H1 (cell line): ENCODE results near the gene EMC10. TPM values are rescaled to one million over a fixed set of nuclear protein-coding genes. Genes with fewer than 3 reads are reported as not detected.

Experiments used
- CTCF ChIA-PET: fragments of 300-600 bp; sonication (Branson Sonifier 250); formaldehyde crosslinking; loops from one replicate; lab custom pipeline; 2021; ENCODE audit not compliant: partially characterized antibody; lab: Charles Lee
- POLR2A ChIA-PET: fragments of 300-600 bp; sonication (Branson Sonifier 250); formaldehyde crosslinking; loops from one replicate; lab custom pipeline; 2021; ENCODE audit warnings: inconsistent platforms; ENCODE audit not compliant: partially characterized antibody; lab: Charles Lee
- DNase-seq, 2 experiments: peaks; one replicate each; pipeline versions ENCODE4 v3.0.0 to v3.0.0-alpha.2; 2010 to 2022; ENCODE audit warnings: low spot score in 2 of 2, low read depth in 1 of 2, mixed read lengths in 1 of 2
- FAIRE-seq: peaks from 2 replicates; lab custom pipeline; 2011; peaks lifted over from hg19 to GRCh38; lab: Jason Lieb, UNC
- H2AFZ ChIP-seq: 2 replicates; pipeline ENCODE4 v1.8.1; 2012; ENCODE audit warnings: low read length, inconsistent platforms
- H2AK5ac ChIP-seq: 2 replicates; pipeline ENCODE4 v1.6.1; 2013; ENCODE audit warnings: low read depth, low read length
- H2BK120ac ChIP-seq: replicated peaks from 2 replicates; pipeline ENCODE3; 2013; ENCODE audit warnings: low read depth, low read length, inconsistent platforms
- H2BK12ac ChIP-seq: 2 replicates; pipeline ENCODE4 v1.6.1; 2013; ENCODE audit warnings: low read depth, low read length
- H2BK15ac ChIP-seq: 2 replicates; pipeline ENCODE4 v1.6.1; 2013; ENCODE audit warnings: low read length
- H2BK20ac ChIP-seq: 2 replicates; pipeline ENCODE4 v1.6.1; 2013; ENCODE audit warnings: low read length
- H2BK5ac ChIP-seq: 2 replicates; pipeline ENCODE4 v1.6.1; 2013; ENCODE audit warnings: low read depth, low read length
- H3K14ac ChIP-seq: 2 replicates; pipeline ENCODE4 v1.6.1; 2013; ENCODE audit warnings: inconsistent platforms; ENCODE audit not compliant: insufficient read length
- H3K18ac ChIP-seq: 2 replicates; pipeline ENCODE4 v1.6.1; 2013; ENCODE audit warnings: low read length; ENCODE audit errors: extremely low read depth
- H3K23ac ChIP-seq: 2 replicates; pipeline ENCODE4 v1.6.1; 2013; ENCODE audit warnings: inconsistent platforms; ENCODE audit not compliant: insufficient read length
- H3K23me2 ChIP-seq: 2 replicates; pipeline ENCODE4 v1.6.1; 2013; ENCODE audit warnings: low read depth, low read length
- H3K27ac ChIP-seq: 2 replicates; pipeline ENCODE4 v1.6.1; 2011; ENCODE audit warnings: low read depth, low read length, inconsistent platforms
- H3K27me3 ChIP-seq, 4 experiments: replicated peaks in 1 of 4; 1 replicate in 1 of 4; 2 replicates in 3 of 4; pipeline versions ENCODE4 v1.6.1 to v1.8.1; 2011 to 2013; ENCODE audit warnings: low read length in 3 of 4, mild to moderate bottlenecking in 3 of 4, inconsistent platforms in 2 of 4, mixed read lengths in 2 of 4, moderate library complexity in 1 of 4; ENCODE audit not compliant: control insufficient read depth in 3 of 4, insufficient read depth in 3 of 4; ENCODE audit errors: extremely low read depth in 1 of 4
- H3K36me3 ChIP-seq, 4 experiments: 2 replicates each; pipeline versions ENCODE4 v1.6.1 to v1.8.1; 2011 to 2013; ENCODE audit warnings: mild to moderate bottlenecking in 4 of 4, low read length in 3 of 4, moderate library complexity in 2 of 4, control low read depth in 1 of 4, inconsistent platforms in 1 of 4; ENCODE audit not compliant: insufficient read depth in 4 of 4, control insufficient read depth in 2 of 4
- H3K4ac ChIP-seq: replicated peaks from 2 replicates; pipeline ENCODE3; 2013; ENCODE audit warnings: low read length, low read depth, mixed read lengths, inconsistent platforms; ENCODE audit not compliant: insufficient read length
- H3K4me1 ChIP-seq, 4 experiments: replicated peaks in 1 of 4; 1 replicate in 1 of 4; 2 replicates in 3 of 4; pipeline versions ENCODE4 v1.6.1 to v1.8.1; 2011 to 2013; ENCODE audit warnings: low read length in 3 of 4, inconsistent platforms in 2 of 4, mixed read lengths in 1 of 4; ENCODE audit not compliant: insufficient read depth in 4 of 4, control insufficient read depth in 3 of 4
- H3K4me2 ChIP-seq, 2 experiments: 2 replicates each; pipeline versions ENCODE4 v1.6.1 to v1.8.1; 2011 to 2013; ENCODE audit warnings: low read depth in 2 of 2, low read length in 2 of 2, control low read depth in 1 of 2, inconsistent platforms in 1 of 2, mild to moderate bottlenecking in 1 of 2; ENCODE audit not compliant: insufficient read depth in 1 of 2
- H3K4me3 ChIP-seq, 4 experiments: fragments of 200-600, 300-600 bp in 1 of 4; sonication (generic), shearing (Covaris generic), sonication (Bioruptor Twin) in 1 of 4; 2 replicates each; pipeline versions ENCODE4 v1.5.1 to v1.8.1; 2011 to 2016; ENCODE audit warnings: low read length in 4 of 4, low read depth in 3 of 4, control low read depth in 2 of 4, inconsistent platforms in 2 of 4, mild to moderate bottlenecking in 2 of 4, mixed read lengths in 1 of 4, moderate library complexity in 1 of 4; ENCODE audit not compliant: insufficient read depth in 2 of 4; ENCODE audit errors: extremely low read depth in 1 of 4
- H3K56ac ChIP-seq: replicated peaks from 2 replicates; pipeline ENCODE3; 2013; ENCODE audit warnings: low read depth, mild to moderate bottlenecking, mixed read lengths, low read length, inconsistent platforms; ENCODE audit not compliant: insufficient read length
- H3K79me1 ChIP-seq: 2 replicates; pipeline ENCODE4 v1.6.1; 2013; ENCODE audit warnings: low read depth, low read length, control low read depth
- H3K79me2 ChIP-seq, 2 experiments: 2 replicates each; pipeline versions ENCODE4 v1.6.1 to v1.8.1; 2012 to 2013; ENCODE audit warnings: low read length in 2 of 2, mild to moderate bottlenecking in 2 of 2, inconsistent platforms in 1 of 2; ENCODE audit not compliant: insufficient read depth in 2 of 2, control insufficient read depth in 1 of 2
- H3K9ac ChIP-seq, 4 experiments: replicated peaks in 1 of 4; 1 replicate in 1 of 4; 2 replicates in 3 of 4; pipeline versions ENCODE4 v1.6.1 to v1.8.1; 2011 to 2013; ENCODE audit warnings: low read depth in 3 of 4, low read length in 3 of 4, control low read depth in 2 of 4, mild to moderate bottlenecking in 2 of 4, moderate library complexity in 2 of 4, inconsistent platforms in 1 of 4; ENCODE audit errors: extremely low read depth in 1 of 4
- H3K9me3 ChIP-seq, 2 experiments: 2 replicates each; pipeline versions ENCODE4 v1.6.1 to v1.8.1; 2012 to 2013; ENCODE audit warnings: mild to moderate bottlenecking in 2 of 2, moderate library complexity in 2 of 2, control low read depth in 1 of 2, inconsistent platforms in 1 of 2, low read depth in 1 of 2, low read length in 1 of 2, mixed read lengths in 1 of 2; ENCODE audit not compliant: insufficient read depth in 2 of 2
- H4K20me1 ChIP-seq, 2 experiments: replicated peaks in 1 of 2; 2 replicates each; pipeline versions ENCODE3 to v1.8.1; 2011 to 2013; ENCODE audit warnings: inconsistent platforms in 2 of 2, low read length in 2 of 2, mild to moderate bottlenecking in 1 of 2; ENCODE audit not compliant: insufficient read depth in 2 of 2, control insufficient read depth in 1 of 2
- H4K5ac ChIP-seq: 2 replicates; pipeline ENCODE4 v1.6.1; 2013; ENCODE audit warnings: low read length, low read depth, mixed read lengths, inconsistent platforms; ENCODE audit not compliant: insufficient read length
- H4K8ac ChIP-seq: 2 replicates; pipeline ENCODE4 v1.8.0; 2013; ENCODE audit warnings: mild to moderate bottlenecking, moderate library complexity, low read length, inconsistent platforms; ENCODE audit not compliant: insufficient read depth; ENCODE audit errors: extremely low read depth
- H4K91ac ChIP-seq: replicated peaks from 2 replicates; pipeline ENCODE3; 2013; ENCODE audit warnings: low read length, mixed read lengths, inconsistent platforms; ENCODE audit not compliant: insufficient read length
- ATF2 ChIP-seq: IDR thresholded peaks from 2 replicates; pipeline ENCODE4 v1.6.1; 2012; ENCODE audit warnings: low read length, inconsistent platforms
- CREB1 ChIP-seq: IDR thresholded peaks from 2 replicates; pipeline ENCODE4 v1.6.1; 2012; ENCODE audit warnings: inconsistent platforms
- JUND ChIP-seq: IDR thresholded peaks from 2 replicates; pipeline ENCODE4 v1.6.1; 2011; ENCODE audit warnings: mild to moderate bottlenecking, improper control_type of control experiment, low read length
- MAX ChIP-seq: IDR thresholded peaks from 2 replicates; pipeline ENCODE4 v1.6.1; 2012; ENCODE audit warnings: inconsistent platforms
- POU5F1 ChIP-seq: IDR thresholded peaks from 2 replicates; pipeline ENCODE4 v1.6.1; 2011; ENCODE audit warnings: low read depth, mild to moderate bottlenecking, low read length, moderate library complexity
- RNF2 ChIP-seq: fragments of 200-900, 300-1000 bp; sonication (generic); IDR thresholded peaks from 2 replicates; pipeline ENCODE4 v1.7.1; 2016; ENCODE audit warnings: borderline replicate concordance, low read depth, mild to moderate bottlenecking, antibody characterized with exemption, low read length; ENCODE audit not compliant: poor library complexity, severe bottlenecking; ENCODE audit errors: missing control alignments
- SIN3A ChIP-seq, 2 experiments: IDR thresholded peaks in 1 of 2; conservative IDR thresholded peaks in 1 of 2; 2 replicates each; pipeline ENCODE4 v1.6.1; 2011 to 2012; ENCODE audit warnings: low read length in 2 of 2, improper control_type of control experiment in 1 of 2, low read depth in 1 of 2, mild to moderate bottlenecking in 1 of 2
- SP4 ChIP-seq: IDR thresholded peaks from 2 replicates; pipeline ENCODE4 v1.6.1; 2012; ENCODE audit warnings: low read length, inconsistent platforms
- SUZ12 ChIP-seq: fragments of 200-600 bp; sonication (generic); IDR thresholded peaks from 2 replicates; pipeline ENCODE4 v1.6.1; 2012; ENCODE audit warnings: mild to moderate bottlenecking, inconsistent platforms, low read length, moderate library complexity, mixed read lengths
- WGBS, 2 experiments: shearing (Covaris generic) in 1 of 2; methylation state at CpG; one replicate each; pipeline versions ENCODE4 v1.1.6 to v1.1.7; 2013 to 2015; ENCODE audit warnings: low lambda C conversion rate in 2 of 2, mixed read lengths in 2 of 2, inconsistent platforms in 1 of 2, low coverage in 1 of 2, missing lambda C conversion rate in 1 of 2; ENCODE audit not compliant: insufficient replicate concordance in 2 of 2, insufficient coverage in 1 of 2, insufficient read length in 1 of 2; ENCODE audit errors: extremely low coverage in 1 of 2, missing lambda C conversion rate in 1 of 2; 5-methylcytosine and 5-hydroxymethylcytosine counted together
- polyA plus RNA-seq, 7 experiments: library from polyadenylated mRNA; depleted of rRNA in 3 of 7; stranded (reverse) in 5 of 7; unstranded in 2 of 7; fragments of >200 nt in 5 of 7; fragments of 200-250 nt in 2 of 7; gene quantifications; 1 replicate in 5 of 7; 2 replicates in 1 of 7; 4 replicates in 1 of 7; pipeline versions ENCODE4 v1.2.1 to v1.2.3, GENCODE V29; 2011 to 2013; ENCODE audit warnings: missing spikeins in 2 of 7, mixed read lengths in 2 of 7
- total RNA-seq: library from RNA; stranded (reverse); fragmentation: NEBNext Ultra II Directional; extraction: Animal tissue kit (Norgen Biotek cat#: 25700); gene quantifications from 2 replicates; pipeline ENCODE4 v1.2.1, GENCODE V29; 2021

EMC10 gene
- total and polyA plus RNA-seq, 2 of the 8 experiments (the other 6 are each of a cell fraction or from before 2014, with no cell fraction given) = 77.6 to 103 TPM

DNA sequence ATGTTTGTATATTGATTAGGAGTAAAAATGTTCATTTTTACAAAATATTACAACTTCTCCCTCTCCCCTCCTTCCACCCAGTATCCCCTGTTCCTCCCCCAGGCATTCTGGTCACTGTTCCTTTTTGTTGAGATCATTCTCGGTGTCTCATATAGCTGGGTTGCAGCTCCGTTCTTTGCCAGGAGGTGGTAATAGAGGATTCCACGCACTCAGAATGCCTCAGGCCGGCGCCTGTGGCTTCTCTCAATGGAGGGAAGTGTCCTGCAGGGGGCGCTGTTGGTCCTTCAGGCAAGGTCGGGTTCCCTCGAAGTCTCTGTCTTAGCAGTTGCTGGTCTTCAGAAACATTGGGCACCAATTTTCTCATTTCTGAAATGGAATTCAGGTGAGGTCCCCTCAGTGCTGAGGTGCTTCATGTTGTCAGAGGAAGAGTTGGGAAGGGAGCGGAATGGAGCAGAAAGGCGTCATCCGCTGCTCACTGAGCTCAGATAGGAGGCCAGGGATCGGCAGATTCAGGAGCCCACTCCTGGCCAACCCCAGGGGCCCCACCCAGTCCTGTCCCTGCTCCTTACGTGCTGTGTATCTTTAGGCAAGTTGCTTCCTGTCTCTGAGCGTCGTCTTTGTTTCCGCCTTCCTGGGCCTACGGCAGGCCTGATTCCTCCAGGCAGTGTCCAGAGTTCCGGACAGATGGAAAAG is 10.7 kb downstream of the EMC10 start:
- no peak overlapping the region for H2BK15ac ChIP-seq
- H2BK5ac ChIP-seq = no peak overlapping the region
- H3K4me2 ChIP-seq = no peak overlapping the region
- H2AFZ ChIP-seq = no peak overlapping the region
- DNase-seq = peak; percentile 88 to 97
- H3K18ac ChIP-seq = no peak overlapping the region
- H3K36me3 ChIP-seq = peaks cover 0 to 16% (median 2%) of the 10 kb centered on the region in 4 experiments; a peak in 4 of 8 replicates
- H3K27me3 ChIP-seq = peaks cover 5 to 50% (median 34%) of the 10 kb centered on the region in 4 experiments
- H3K27ac ChIP-seq = no peak overlapping the region
- H3K14ac ChIP-seq = no peak overlapping the region
- H3K4ac ChIP-seq = no peak overlapping the region
- H3K56ac ChIP-seq = no peak overlapping the region
- no peak overlapping the region for H4K91ac ChIP-seq
- no peak overlapping the region for H3K4me3 ChIP-seq
- POLR2A ChIA-PET = interaction anchor here (0.7 to 1.6 kb wide), 11 partner anchors 9 to 307 kb away, joined by 3 to 5 read pairs (median 3); no protein-coding TSS in a partner anchor
- H2BK12ac ChIP-seq = no peak overlapping the region
- no peak overlapping the region for H2AK5ac ChIP-seq
- CTCF ChIA-PET = interaction anchor here (0.6 to 4.6 kb wide), 32 partner anchors 8 to 435 kb away, joined by 3 to 26 read pairs (median 5); no protein-coding TSS in a partner anchor
- H3K9ac ChIP-seq = no peak overlapping the region
- H3K23me2 ChIP-seq = peaks cover 3% of the 10 kb centered on the region; the same call in 1 of the 2 replicates
- H3K9me3 ChIP-seq = peaks cover 20 to 23% of the 10 kb centered on the region in 2 experiments
- WGBS, 2 experiments = 75% methylated on average over 18 of the region's 18 CpGs; no CpG with 5 or more reads in 1 of the 2 experiments
- no peak overlapping the region for H3K23ac ChIP-seq
- peak; percentile 84 for FAIRE-seq
- no peak overlapping the region for H2BK20ac ChIP-seq
- no peak overlapping the region for H2BK120ac ChIP-seq
- no peaks in the 10 kb centered on the region for H3K79me1 ChIP-seq
- peaks cover 0 to 1% of the 10 kb centered on the region in 2 experiments for H4K20me1 ChIP-seq
- H4K5ac ChIP-seq = no peak overlapping the region
- no peaks in the 10 kb centered on the region for H3K79me2 ChIP-seq
- H3K4me1 ChIP-seq = peaks cover 0 to 15% (median 6%) of the 10 kb centered on the region in 4 experiments; a peak in 4 of 7 replicates
- H4K8ac ChIP-seq = no peak overlapping the region
- TF ChIP-seq POU5F1 (peak; percentile 58; the same call in 1 of the 2 replicates), SP4 (no peak), SUZ12 (no peak), RNF2 (no peak), SIN3A (conservative IDR thresholded peaks at IDR 0.05 in 1 of 2, IDR thresholded peaks at IDR 0.05 in 1 of 2; ENCODE audit: low read depth in 1 of 2, low read length in 2 of 2) (0 out of 4 replicates have a peak, but pooled peaks of 1 of the 2 experiments have one; percentile 28), MAX (peak; percentile 35; the same call in 1 of the 2 replicates), JUND (peak; percentile 75), CREB1 (peak; percentile 22; the same call in 1 of the 2 replicates), ATF2 (peak; percentile 85)
